Neural progenitor cell (in vitro differentiated cells): Measurements from ENCODE around the gene TBCCD1. TPM values are rescaled to one million over a fixed set of nuclear protein-coding genes. Genes with fewer than 3 reads are reported as not detected.

Experiments
- DNase-seq: peaks from one replicate; pipeline ENCODE4 v3.0.0-alpha.2; 2016; ENCODE audit warnings: low spot score
- H2AFZ ChIP-seq: fragments of 200-600 bp; sonication (generic); replicated peaks from 2 replicates; pipeline ENCODE4 v1.6.1; 2016; ENCODE audit warnings: antibody characterized with exemption
- H3F3A ChIP-seq: fragments of 200-600 bp; sonication (generic); 2 replicates; pipeline ENCODE4 v1.6.1; 2016; ENCODE audit warnings: antibody characterized with exemption, low read depth
- H3K27ac ChIP-seq: fragments of 200-600 bp; sonication (generic); 2 replicates; pipeline ENCODE4 v1.5.1; 2016; ENCODE audit warnings: mild to moderate bottlenecking
- H3K27me3 ChIP-seq: fragments of 200-600 bp; sonication (generic); 2 replicates; pipeline ENCODE4 v1.6.1; 2016; ENCODE audit warnings: mild to moderate bottlenecking, moderate library complexity
- H3K36me3 ChIP-seq: fragments of 200-600 bp; sonication (generic); 2 replicates; pipeline ENCODE4 v1.5.1; 2016
- H3K4me1 ChIP-seq: fragments of 200-600 bp; sonication (generic); 2 replicates; pipeline ENCODE4 v1.6.1; 2016; ENCODE audit warnings: mixed run types
- H3K4me2 ChIP-seq: fragments of 200-600 bp; sonication (generic); 2 replicates; pipeline ENCODE4 v1.6.1; 2016
- H3K4me3 ChIP-seq: fragments of 200-600 bp; sonication (generic); 2 replicates; pipeline ENCODE4 v1.5.1; 2016
- H3K79me2 ChIP-seq: fragments of 200-600 bp; sonication (generic); 2 replicates; pipeline ENCODE4 v1.6.1; 2016; ENCODE audit warnings: low read depth
- H3K9ac ChIP-seq: fragments of 200-600 bp; sonication (generic); 2 replicates; pipeline ENCODE4 v1.6.1; 2016
- H3K9me3 ChIP-seq: fragments of 200-600 bp; sonication (generic); 2 replicates; pipeline ENCODE4 v1.5.1; 2016; ENCODE audit warnings: low read depth
- H4K20me1 ChIP-seq: fragments of 200-600 bp; sonication (generic); 2 replicates; pipeline ENCODE4 v1.6.1; 2016; ENCODE audit warnings: low read depth
- H3K27ac Mint-ChIP-seq: 3 replicates; pipeline ENCODE4 v1.8.0; 2021; ENCODE audit warnings: mixed read lengths
- H3K27me3 Mint-ChIP-seq: 2 replicates; pipeline ENCODE4 v1.8.0; 2022; ENCODE audit warnings: low read depth, mild to moderate bottlenecking, inconsistent platforms, moderate library complexity, mixed read lengths; ENCODE audit not compliant: insufficient read depth
- H3K36me3 Mint-ChIP-seq: 3 replicates; pipeline ENCODE4 v1.8.0; 2021; ENCODE audit warnings: mixed read lengths
- H3K4me1 Mint-ChIP-seq: 3 replicates; pipeline ENCODE4 v1.8.0; 2021; ENCODE audit warnings: mixed read lengths
- H3K4me3 Mint-ChIP-seq: 3 replicates; pipeline ENCODE4 v1.8.0; 2021; ENCODE audit warnings: mild to moderate bottlenecking, moderate library complexity, mixed read lengths
- H3K9me3 Mint-ChIP-seq: 3 replicates; pipeline ENCODE4 v1.8.0; 2020; ENCODE audit warnings: mixed read lengths
- CTCF ChIP-seq: fragments of 200-600 bp; sonication (generic); IDR thresholded peaks from 2 replicates; pipeline ENCODE4 v1.5.1; 2017; ENCODE audit warnings: antibody characterized with exemption, mild to moderate bottlenecking
- EZH2 ChIP-seq: fragments of 200-600 bp; sonication (generic); IDR thresholded peaks from 2 replicates; pipeline ENCODE4 v1.6.1; 2017; ENCODE audit warnings: antibody characterized with exemption, mild to moderate bottlenecking, moderate library complexity
- EZH2phosphoT487 ChIP-seq: fragments of 200-600 bp; sonication (generic); IDR thresholded peaks from 2 replicates; pipeline ENCODE4 v1.6.1; 2017; ENCODE audit warnings: antibody characterized with exemption
- total RNA-seq: library from RNA; depleted of rRNA; stranded (reverse); fragments of >200 nt; gene quantifications from 2 replicates; pipeline ENCODE4 v1.2.3, GENCODE V29; 2015; ENCODE audit warnings: low replicate concordance

TBCCD1 gene
- total RNA-seq, 1 donor from 2014 or later = 21.1 TPM

DNA sequence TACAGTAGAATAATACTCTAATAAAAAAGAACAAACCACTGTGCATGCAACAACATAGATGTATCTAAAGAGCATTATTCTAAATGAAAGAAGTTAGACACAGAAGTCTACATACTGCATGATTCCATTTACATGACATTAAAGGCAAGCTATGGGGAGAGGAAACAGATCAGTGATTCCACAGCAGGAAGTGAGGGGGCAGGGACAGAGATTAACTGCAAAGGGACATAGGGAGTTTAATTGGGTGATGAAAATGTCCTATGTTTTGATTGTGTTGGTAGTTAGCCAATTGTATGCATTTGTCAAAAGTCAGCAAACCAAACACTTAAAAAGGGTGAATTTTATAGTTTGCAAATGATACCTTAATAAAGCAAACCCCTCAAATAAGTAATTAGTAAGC, 36.7 kb downstream of the TBCCD1 start:
- Mint-ChIP-seq H3K9me3 (peaks cover 18% of the 10 kb centered on the region), H3K27me3 (peaks cover 19% of the 10 kb centered on the region), H3K27ac (peak overlapping the region; percentile 55), H3K4me3 (no peak overlapping the region), H3K4me1 (peaks cover 68% of the 10 kb centered on the region), H3K36me3 (peaks cover 3% of the 10 kb centered on the region)
- Histone ChIP-seq H3K4me3 (no peak overlapping the region), H3K79me2 (no peaks in the 10 kb centered on the region), H3K27ac (peak overlapping the region; percentile 49), H3K9me3 (no peaks in the 10 kb centered on the region), H3K4me2 (no peak overlapping the region), H3K4me1 (peaks cover 48% of the 10 kb centered on the region), H3K9ac (no peak overlapping the region), H3K36me3 (no peaks in the 10 kb centered on the region), H4K20me1 (no peaks in the 10 kb centered on the region), H3F3A (peaks cover 33% of the 10 kb centered on the region), H2AFZ (no peak overlapping the region), H3K27me3 (no peaks in the 10 kb centered on the region)
- TF ChIP-seq EZH2 (no peak), EZH2phosphoT487 (no peak), CTCF (no peak)
- no peak for DNase-seq

GRCh38 chr3:186529201-186529999, 37.7 kb downstream of the TBCCD1 start:
- H3F3A ChIP-seq = peaks cover 33% of the 10 kb centered on the region
- TF ChIP-seq CTCF = peak; percentile 16
- no peak for TF ChIP-seq EZH2
- no peak for TF ChIP-seq EZH2phosphoT487
- H3K4me3 ChIP-seq = no peak overlapping the region
- no peaks in the 10 kb centered on the region for H3K27me3 ChIP-seq
- Mint-ChIP-seq H3K27me3 (peaks cover 19% of the 10 kb centered on the region), H3K4me3 (no peak overlapping the region), H3K4me1 (peaks cover 65% of the 10 kb centered on the region), H3K9me3 (peaks cover 18% of the 10 kb centered on the region), H3K36me3 (peaks cover 3% of the 10 kb centered on the region), H3K27ac (peak overlapping the region; percentile 2)
- peaks cover 47% of the 10 kb centered on the region for H3K4me1 ChIP-seq
- peak; percentile 42 for DNase-seq
- no peak overlapping the region for H3K9ac ChIP-seq
- H3K27ac ChIP-seq = no peak overlapping the region
- H2AFZ ChIP-seq = no peak overlapping the region
- H3K36me3 ChIP-seq = no peaks in the 10 kb centered on the region
- no peaks in the 10 kb centered on the region for H4K20me1 ChIP-seq
- H3K79me2 ChIP-seq = no peaks in the 10 kb centered on the region
- H3K4me2 ChIP-seq = peak overlapping the region; percentile 2
- H3K9me3 ChIP-seq = no peaks in the 10 kb centered on the region

- Mint-ChIP-seq H3K27ac (no peak overlapping the region), H3K4me3 (no peak overlapping the region), H3K36me3 (peaks cover 3% of the 10 kb centered on the region), H3K27me3 (peaks cover 11% of the 10 kb centered on the region), H3K4me1 (peaks cover 65% of the 10 kb centered on the region), H3K9me3 (peaks cover 19% of the 10 kb centered on the region)
- no peak for DNase-seq
- Histone ChIP-seq H3K9me3 (no peaks in the 10 kb centered on the region), H3K4me1 (peaks cover 40% of the 10 kb centered on the region), H3K27me3 (no peaks in the 10 kb centered on the region), H3K27ac (no peak overlapping the region), H3K4me3 (no peak overlapping the region), H3K36me3 (no peaks in the 10 kb centered on the region), H4K20me1 (no peaks in the 10 kb centered on the region), H2AFZ (no peak overlapping the region), H3K4me2 (no peak overlapping the region), H3K79me2 (no peaks in the 10 kb centered on the region), H3K9ac (no peak overlapping the region), H3F3A (peaks cover 20% of the 10 kb centered on the region)
- TF ChIP-seq CTCF (no peak), EZH2 (no peak), EZH2phosphoT487 (no peak)
These were observed 40.9 kb downstream of the TBCCD1 start for GRCh38 chr3:186526256-186526606.
